Aorta (tissue), 5 donors: ENCODE measurements around the gene SMIM1. TPM values are rescaled to one million over a fixed set of nuclear protein-coding genes. Genes with fewer than 3 reads are reported as not detected.
"Not testable (repeated sequence)": the region's sequence is repeated elsewhere in the genome, so short reads cannot be mapped to it uniquely, and the experiment has no call there.

Source experiments
- ATAC-seq: fragments of 200-7000 bp; cut with Tn5 transposase; one replicate; pipeline ENCODE4 v1.9.1; 2022; ENCODE audit warnings: moderate library complexity; ENCODE audit not compliant: low FRiP score
- DNase-seq, 2 donors: peaks; one replicate each; pipeline ENCODE4 v3.0.0-alpha.2; 2020
- H3K27ac ChIP-seq, 2 donors: one replicate each; pipeline ENCODE4 v1.5.1; 2013; ENCODE audit warnings: low read length in 2 of 2, mild to moderate bottlenecking in 2 of 2, moderate library complexity in 2 of 2, control low read depth in 1 of 2, inconsistent platforms in 1 of 2, low read depth in 1 of 2
- H3K27me3 ChIP-seq, 2 donors: one replicate each; pipeline ENCODE4 v1.6.1; 2013; ENCODE audit warnings: control low read depth in 1 of 2, low read length in 1 of 2, mild to moderate bottlenecking in 1 of 2, moderate library complexity in 1 of 2; ENCODE audit not compliant: insufficient read depth in 2 of 2, control insufficient read depth in 1 of 2
- H3K36me3 ChIP-seq, 2 donors: one replicate each; pipeline ENCODE4 v1.6.1; 2013; ENCODE audit warnings: control low read depth in 1 of 2, low read length in 1 of 2, mild to moderate bottlenecking in 1 of 2; ENCODE audit not compliant: insufficient read depth in 2 of 2, control insufficient read depth in 1 of 2
- H3K4me1 ChIP-seq, 2 donors: one replicate each; pipeline ENCODE4 v1.6.1; 2013; ENCODE audit warnings: low read length in 2 of 2, control low read depth in 1 of 2, mild to moderate bottlenecking in 1 of 2, moderate library complexity in 1 of 2; ENCODE audit not compliant: insufficient read depth in 2 of 2, control insufficient read depth in 1 of 2
- H3K4me3 ChIP-seq, 2 donors: one replicate each; pipeline ENCODE4 v1.5.1; 2013; ENCODE audit warnings: low read length in 2 of 2, control low read depth in 1 of 2, mild to moderate bottlenecking in 1 of 2
- H3K9me3 ChIP-seq: one replicate; pipeline ENCODE4 v1.6.1; 2013; ENCODE audit warnings: mild to moderate bottlenecking, low read length; ENCODE audit not compliant: control insufficient read depth
- WGBS, 2 donors: extraction: QIAGEN DNeasy Blood & Tissue Kit; methylation state at CpG; one replicate each; pipeline ENCODE4 v1.1.7; 2013; 5-methylcytosine and 5-hydroxymethylcytosine counted together
- intact Hi-C, 2 donors: fragments of 100-400 bp; cut with DNase I; formaldehyde crosslinking; loops; one replicate each; pipeline versions ENCODE4 v1.14.2 to v1.15.0; 2022
- polyA plus RNA-seq, 2 donors: library from polyadenylated mRNA; stranded (reverse); fragments of 200-250 nt; gene quantifications; one replicate each; pipeline ENCODE4 v1.2.3, GENCODE V29; 2013
- total RNA-seq, 2 donors: library from RNA; stranded (reverse); fragmentation: NEBNext Ultra II Directional; extraction: Animal tissue kit (Norgen Biotek cat#: 25700); gene quantifications; one replicate each; pipeline ENCODE4 v1.2.1, GENCODE V29; 2021
- donor health status: healthy with polysubstance abuse.
- donor health status: Bipolar disorder and iron deficiency.
- donor health status: DM: no; HTN: no; CAD: no.
- donor health status: DM: no; HTN: no; CAD: no.
- donor health status: DM: yes; HTN: yes; CAD: no.

Gene SMIM1
- total and polyA plus RNA-seq, 4 donors = 3.9 to 7.5 (median 6.0) TPM

GRCh38 chr1:3748316-3748900 lies 24.1 kb upstream of the SMIM1 start:
- ATAC-seq, H3K9me3 ChIP-seq, H3K27me3 ChIP-seq, H3K4me1 ChIP-seq, H3K4me3 ChIP-seq, H3K27ac ChIP-seq, H3K36me3 ChIP-seq, intact Hi-C loops: not testable (repeated sequence)
- WGBS, 2 donors = 81 to 83% methylated on average over 15 of the region's 15 CpGs
- DNase-seq = peak in 1 of 2 donors; percentile 40

DNA sequence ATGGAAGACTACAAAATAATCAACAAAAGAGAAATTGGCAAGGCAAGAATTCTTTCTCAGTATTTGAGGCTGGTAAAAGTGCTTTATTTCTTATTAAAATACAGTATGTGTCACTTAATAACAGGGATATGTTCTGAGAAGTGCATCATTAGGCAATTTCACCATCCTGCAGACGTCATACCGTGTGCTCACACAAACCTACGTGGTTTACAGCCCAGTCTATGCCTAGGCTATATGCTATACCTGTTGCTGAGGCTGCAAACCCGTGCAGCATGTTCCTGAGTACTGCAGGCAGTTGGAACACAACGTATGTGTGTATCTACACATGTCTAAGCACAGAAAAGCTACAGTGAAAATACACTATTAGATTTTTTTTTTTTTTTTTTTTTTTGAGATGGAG lies 23.0 kb upstream of the SMIM1 start:
- intact Hi-C loops = no loop called here
- H3K27ac ChIP-seq = no peak overlapping the region
- H3K9me3 ChIP-seq = no peaks in the 10 kb centered on the region
- DNase-seq (no peak), ATAC-seq (no peak)
- H3K36me3 ChIP-seq = no peaks in the 10 kb centered on the region
- H3K4me3 ChIP-seq = no peak overlapping the region
- H3K27me3 ChIP-seq = no peaks in the 10 kb centered on the region
- WGBS, 2 donors = 64 to 67% methylated on average over 5 of the region's 5 CpGs
- H3K4me1 ChIP-seq = no peaks in the 10 kb centered on the region

GRCh38 chr1:3750741-3751140 lies 21.8 kb upstream of the SMIM1 start:
- Histone ChIP-seq H3K36me3 (no peaks in the 10 kb centered on the region), H3K4me3 (no peak overlapping the region), H3K27me3 (no peaks in the 10 kb centered on the region), H3K4me1 (no peaks in the 10 kb centered on the region), H3K27ac (no peak overlapping the region), H3K9me3 (no peaks in the 10 kb centered on the region)
- ATAC-seq (no peak), DNase-seq (no peak)
- 61 to 65% methylated on average over 6 of the region's 6 CpGs for WGBS, 2 donors
- intact Hi-C loops = no loop called here

DNA sequence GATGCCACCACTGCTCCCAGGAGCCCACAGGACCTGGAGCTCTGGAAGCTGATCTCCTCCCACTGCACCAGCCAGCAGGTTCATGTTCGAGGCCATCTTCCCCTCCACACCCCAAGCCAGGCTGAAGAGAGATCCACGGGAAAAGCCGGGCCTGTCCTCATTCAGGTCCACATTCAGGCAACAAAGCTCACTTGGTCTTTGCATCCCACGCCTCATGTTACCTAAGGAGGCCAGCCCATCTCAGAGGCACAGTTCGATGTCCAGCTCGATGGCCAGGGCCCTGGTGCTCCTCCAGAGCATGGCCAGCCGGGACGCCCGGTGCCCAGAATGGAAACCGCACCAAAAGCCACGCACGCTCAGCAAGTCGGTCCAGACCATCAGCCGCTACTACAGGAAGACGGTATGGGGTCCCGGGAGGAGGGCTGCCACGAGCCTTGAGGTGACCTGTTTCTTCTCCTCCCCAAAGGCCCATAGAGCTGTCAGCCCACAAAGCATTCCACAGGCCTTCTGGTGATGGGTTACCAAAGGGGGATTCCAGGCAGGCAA lies 20.1 kb upstream of the SMIM1 start, which contains the start of gene CCDC27:
TSS of gene CCDC27 (plus strand) at position 51 of the 546 bp plus-strand sequence. CDS start at position 83, 32 bp downstream.
- no peak for ATAC-seq
- Histone ChIP-seq H3K4me3 (no peak within 1 kb of the TSS), H3K9me3 (no peaks in the 10 kb centered on the region), H3K27ac (no peak within 1 kb of the TSS), H3K4me1 (no peaks in the 10 kb centered on the region), H3K27me3 (no peaks in the 10 kb centered on the region), H3K36me3 (no peaks in the 10 kb centered on the region)
- no peak for DNase-seq
- intact Hi-C loops = no loop called here
- 83 to 85% methylated on average over 17 of the region's 17 CpGs for whole genome bisulfite sequencing, 2 donors

- no peak overlapping the region for H3K4me3 ChIP-seq
- no peak for ATAC-seq
- H3K4me1 ChIP-seq = no peaks in the 10 kb centered on the region
- H3K9me3 ChIP-seq = no peaks in the 10 kb centered on the region
- H3K36me3 ChIP-seq = no peaks in the 10 kb centered on the region
- WGBS, 2 donors = 83 to 87% methylated on average over 20 of the region's 20 CpGs
- no peak overlapping the region for H3K27ac ChIP-seq
- intact Hi-C loops = no loop called here
- no peak for DNase-seq
- no peaks in the 10 kb centered on the region for H3K27me3 ChIP-seq
Observed at GRCh38 chr1:3753656-3754454, 18.7 kb upstream of the SMIM1 start.

GRCh38 chr1:3756394-3756793 lies 16.2 kb upstream of the SMIM1 start:
- Histone ChIP-seq H3K27me3 (no peaks in the 10 kb centered on the region), H3K9me3 (peaks cover 1% of the 10 kb centered on the region), H3K4me1 (no peaks in the 10 kb centered on the region), H3K36me3 (no peaks in the 10 kb centered on the region), H3K27ac (no peak overlapping the region), H3K4me3 (no peak overlapping the region)
- intact Hi-C loops = no loop called here
- 80 to 82% methylated on average over 21 of the region's 21 CpGs for WGBS, 2 donors
- ATAC-seq (no peak), DNase-seq (no peak)

DNA sequence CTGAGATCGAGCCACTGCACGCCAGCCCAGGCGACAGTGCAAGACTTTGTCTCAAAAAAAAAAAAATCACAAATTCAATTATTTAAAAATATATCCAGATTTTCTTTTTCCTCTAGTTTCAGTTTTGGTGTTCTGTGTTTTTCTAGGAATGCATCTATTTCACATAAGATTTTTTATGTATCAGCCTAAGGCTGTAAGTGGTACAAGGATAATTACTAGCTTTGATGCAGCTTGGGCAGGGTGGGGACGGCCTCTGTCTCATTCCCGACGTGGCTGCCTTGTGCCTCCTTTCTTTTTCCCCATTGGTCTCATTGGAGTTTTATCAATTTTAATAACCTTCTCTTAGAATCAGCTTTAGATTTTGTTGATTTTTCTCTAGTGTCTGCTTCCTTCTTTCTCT lies 13.4 kb upstream of the SMIM1 start:
- Histone ChIP-seq H3K4me3 (no peak overlapping the region), H3K36me3 (no peaks in the 10 kb centered on the region), H3K4me1 (no peaks in the 10 kb centered on the region), H3K9me3 (peaks cover 1% of the 10 kb centered on the region), H3K27ac (no peak overlapping the region), H3K27me3 (no peaks in the 10 kb centered on the region)
- intact Hi-C loops = no loop called here
- DNase-seq (no peak), ATAC-seq (no peak)
- WGBS, 2 donors = 82 to 83% methylated on average over 6 of the region's 6 CpGs

- ATAC-seq (no peak), DNase-seq (no peak)
- WGBS, 2 donors = 43 to 51% methylated on average over 6 of the region's 6 CpGs
- Histone ChIP-seq H3K36me3 (no peaks in the 10 kb centered on the region), H3K4me3 (no peak overlapping the region), H3K4me1 (no peaks in the 10 kb centered on the region), H3K27ac (no peak overlapping the region), H3K9me3 (peaks cover 1% of the 10 kb centered on the region), H3K27me3 (no peaks in the 10 kb centered on the region)
- intact Hi-C loops = no loop called here
Observed at GRCh38 chr1:3759796-3760195, 12.8 kb upstream of the SMIM1 start.
